Hepatic stellate cell (primary cell): ENCODE measurements around the gene GRN.
"Not testable (repeated sequence)": the region's sequence is repeated elsewhere in the genome, so short reads cannot be mapped to it uniquely, and the experiment has no call there.

ENCODE experiments used
- DNase-seq: peaks from one replicate; pipeline ENCODE4 v3.0.0; 2011; ENCODE audit warnings: low spot score

The GRN gene

DNA sequence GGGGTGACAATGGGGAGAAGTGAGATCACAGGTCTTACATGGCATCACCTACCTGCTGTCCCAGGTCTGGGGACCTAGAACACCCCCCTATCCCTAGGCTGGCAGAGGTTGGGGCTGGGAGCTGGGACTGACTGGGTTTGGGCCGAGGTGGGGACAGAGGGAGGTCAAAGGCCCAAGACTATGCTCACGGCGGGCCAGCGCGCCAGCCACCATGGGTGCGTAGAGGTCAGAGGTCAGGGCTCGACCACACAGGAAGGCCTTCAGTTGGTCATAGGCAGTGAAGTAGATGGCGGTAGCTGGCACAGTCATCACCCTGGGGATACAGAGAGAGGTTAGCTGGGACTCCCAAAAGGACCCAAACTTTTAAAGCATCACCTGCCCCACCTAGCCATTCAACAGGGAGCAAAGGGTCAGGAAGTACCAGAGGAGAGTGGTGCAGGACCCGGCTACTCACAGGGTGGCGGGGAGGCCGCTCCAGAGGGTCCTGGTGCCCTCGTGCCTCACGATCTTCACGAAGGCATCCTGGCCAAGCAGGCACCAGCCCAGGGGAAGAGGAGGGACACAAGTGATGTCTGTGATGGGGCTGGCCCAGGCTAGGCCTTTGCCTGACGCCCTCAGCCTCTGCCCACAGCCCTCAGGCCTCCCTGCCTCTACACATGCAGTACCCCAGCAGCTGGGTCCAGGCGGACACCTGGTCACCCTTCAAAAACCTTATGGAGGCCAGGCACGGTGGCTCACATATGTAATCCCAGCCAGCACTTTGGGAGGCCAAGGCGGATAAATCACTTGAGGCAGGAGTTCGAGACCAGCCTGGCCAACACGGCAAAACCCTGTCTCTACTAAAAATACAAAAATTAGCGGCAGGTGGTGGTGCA, 23.6 kb upstream of the GRN start:
- DNase-seq = no peak

- no peak for DNase-seq
Measured at GRCh38 chr17:44322236-44322895, 22.7 kb upstream of the GRN start.

GRCh38 chr17:44323359-44324091, 21.6 kb upstream of the GRN start:
- DNase-seq = no peak

DNA sequence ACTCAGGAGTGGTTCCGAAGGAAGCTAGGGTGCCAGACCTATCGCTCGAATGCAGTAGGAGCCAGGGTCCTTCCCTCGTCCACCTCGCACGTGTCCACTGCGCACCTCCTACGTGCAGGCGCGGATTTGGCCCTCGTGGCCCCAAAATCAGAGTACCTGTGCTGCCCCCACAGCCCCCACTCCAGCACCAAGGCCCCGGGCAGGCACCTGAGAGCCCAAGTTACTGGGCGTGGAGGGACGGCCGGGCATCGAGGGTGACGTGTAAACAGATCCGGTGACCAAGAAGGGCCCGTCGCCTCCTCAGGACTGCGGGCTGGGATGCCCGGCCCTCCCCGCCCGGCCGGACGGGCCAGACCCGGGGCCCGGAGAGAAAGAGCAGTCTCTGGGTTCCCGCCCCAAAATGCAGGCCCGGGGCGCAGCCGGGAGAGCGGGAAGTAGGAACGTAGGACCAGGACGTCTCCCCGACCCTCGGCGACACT, 21.0 kb upstream of the GRN start:
- DNase-seq = no peak

- peak; percentile 92 for DNase-seq
Measured at GRCh38 chr17:44324571-44325275, 20.4 kb upstream of the GRN start, which contains the start of gene SLC25A39. Gene SLC25A39, minus strand, starts transcription at chr17:44324823. Its CDS starts 1,261 bp downstream, at chr17:44323562.

GRCh38 chr17:44326861-44327444, 18.1 kb upstream of the GRN start:
- peak; percentile 97 for DNase-seq

DNA sequence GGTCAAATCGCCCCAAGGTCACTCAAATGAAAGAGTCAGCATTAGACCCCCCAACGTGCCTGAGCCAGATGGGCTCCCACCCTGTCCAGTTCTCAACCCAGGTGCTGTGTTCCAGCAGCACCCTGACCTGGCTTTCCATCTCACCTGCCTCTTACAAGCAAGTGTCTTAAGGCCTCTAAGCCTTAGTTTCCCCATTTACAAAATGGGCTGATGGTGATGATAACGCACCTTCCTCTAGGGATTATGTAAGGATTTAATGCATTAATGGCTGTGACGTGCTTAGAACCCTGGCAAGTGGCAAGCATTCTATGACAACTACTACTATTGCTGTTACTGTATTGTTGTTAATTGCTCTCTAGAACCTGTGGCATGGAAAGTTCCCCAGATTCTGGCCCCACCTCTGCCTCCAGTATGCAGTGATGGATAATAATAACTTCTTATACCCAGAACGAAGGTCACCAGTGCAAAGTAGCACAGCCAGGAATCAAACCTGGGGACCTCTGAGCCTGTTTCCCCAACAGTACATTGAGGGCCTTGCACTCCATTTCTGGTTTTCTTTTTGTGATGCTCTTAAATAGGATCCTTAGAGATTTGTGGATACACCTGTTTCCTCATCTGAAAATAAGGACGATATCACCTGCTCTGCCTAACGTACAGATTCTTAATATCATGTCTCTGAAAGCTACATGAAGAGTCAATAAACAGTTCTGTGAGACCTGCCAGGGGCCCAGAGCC, 17.2 kb upstream of the GRN start:
- DNase-seq = no peak

- not testable (repeated sequence) for DNase-seq
Measured at GRCh38 chr17:44329516-44329915, 15.6 kb upstream of the GRN start.

- DNase-seq = not testable (repeated sequence)
Measured at GRCh38 chr17:44330263-44330662, 14.8 kb upstream of the GRN start.

- peak; percentile 67 for DNase-seq
Measured at GRCh38 chr17:44331249-44331760, 13.8 kb upstream of the GRN start.

- no peak for DNase-seq
Measured at GRCh38 chr17:44333371-44333770, 11.7 kb upstream of the GRN start.

DNA sequence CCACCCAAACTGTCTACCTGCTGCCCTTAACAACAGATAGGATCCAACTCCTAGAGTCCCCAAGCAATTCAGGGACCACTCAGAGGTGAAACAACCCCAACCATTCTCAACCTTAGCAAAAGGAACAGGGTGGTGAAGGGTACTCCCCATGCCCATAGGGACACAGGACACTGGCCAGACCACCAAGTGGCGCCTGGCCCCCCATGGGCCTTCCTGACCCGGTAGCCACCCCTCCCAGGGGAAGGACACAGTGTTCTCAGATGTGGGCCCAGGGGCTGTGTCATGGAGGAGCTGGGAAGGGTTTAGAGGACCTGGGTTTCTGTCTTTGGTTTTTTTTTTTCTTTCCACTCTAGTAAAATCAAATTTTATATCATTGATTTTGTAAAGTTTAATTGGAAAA, 10.8 kb upstream of the GRN start:
- no peak for DNase-seq

DNA sequence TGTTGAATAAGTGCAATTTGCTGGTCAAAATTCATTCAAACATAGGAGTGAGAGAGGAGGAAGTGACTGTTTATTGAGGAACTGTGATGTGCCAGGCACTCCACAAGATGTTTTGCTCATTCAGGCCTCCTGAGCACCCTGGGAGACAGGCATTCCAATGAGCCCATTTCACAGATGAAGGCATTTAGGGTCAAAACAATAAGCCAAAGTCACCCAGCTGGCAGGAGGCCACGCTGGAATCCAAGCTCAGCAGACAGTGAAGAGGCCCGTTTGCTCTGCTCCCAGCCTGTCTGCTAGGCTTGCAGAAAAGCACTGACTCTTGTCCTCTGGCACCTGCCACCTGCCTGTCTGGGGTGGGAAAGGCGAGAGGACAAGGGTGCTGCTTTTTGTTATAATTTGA, 10.4 kb upstream of the GRN start:
- DNase-seq = no peak

GRCh38 chr17:44335564-44335963, 9.5 kb upstream of the GRN start:
- DNase-seq = no peak

DNA sequence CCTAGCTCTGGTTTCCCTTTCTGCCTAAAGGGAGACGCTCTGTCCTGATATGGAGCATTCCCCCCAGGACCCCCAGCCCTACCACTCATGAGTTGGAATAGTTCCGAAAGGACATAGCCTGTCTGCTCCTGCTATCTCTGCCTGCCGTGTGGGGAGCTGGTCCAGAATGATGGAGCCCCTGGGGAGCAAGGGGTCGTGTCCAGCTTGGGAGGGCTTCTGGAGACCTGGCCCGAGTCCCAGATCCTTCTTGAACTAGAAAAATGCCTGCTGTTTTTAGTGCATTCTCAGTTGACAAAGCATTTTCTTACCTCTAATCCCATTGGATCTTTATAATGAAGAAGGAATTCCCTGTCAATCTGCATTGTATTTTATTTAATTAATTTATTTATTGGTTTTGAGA, 9.1 kb upstream of the GRN start:
- no peak for DNase-seq

DNA sequence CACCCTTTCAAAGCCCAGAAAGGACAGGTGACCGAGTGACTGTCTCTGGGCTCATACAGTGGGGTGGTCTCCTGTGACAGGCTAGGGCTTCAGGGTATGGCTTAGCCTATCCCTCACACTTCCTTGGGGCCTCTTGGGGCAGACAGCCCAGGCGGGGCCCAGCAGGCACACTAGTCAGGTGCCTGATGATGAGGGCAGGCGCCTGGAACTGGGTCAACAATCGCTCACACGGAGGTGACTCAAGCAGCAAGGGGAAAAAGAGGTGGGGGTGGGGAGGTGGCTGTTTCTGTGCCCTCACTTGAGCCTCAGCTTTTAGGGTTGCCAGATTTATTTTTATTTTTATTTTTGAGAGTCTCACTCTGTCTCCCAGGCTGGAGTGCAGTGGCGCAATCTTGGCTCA, 6.4 kb upstream of the GRN start:
- no peak for DNase-seq

GRCh38 chr17:44340553-44340952, 4.5 kb upstream of the GRN start:
- not testable (repeated sequence) for DNase-seq

DNA sequence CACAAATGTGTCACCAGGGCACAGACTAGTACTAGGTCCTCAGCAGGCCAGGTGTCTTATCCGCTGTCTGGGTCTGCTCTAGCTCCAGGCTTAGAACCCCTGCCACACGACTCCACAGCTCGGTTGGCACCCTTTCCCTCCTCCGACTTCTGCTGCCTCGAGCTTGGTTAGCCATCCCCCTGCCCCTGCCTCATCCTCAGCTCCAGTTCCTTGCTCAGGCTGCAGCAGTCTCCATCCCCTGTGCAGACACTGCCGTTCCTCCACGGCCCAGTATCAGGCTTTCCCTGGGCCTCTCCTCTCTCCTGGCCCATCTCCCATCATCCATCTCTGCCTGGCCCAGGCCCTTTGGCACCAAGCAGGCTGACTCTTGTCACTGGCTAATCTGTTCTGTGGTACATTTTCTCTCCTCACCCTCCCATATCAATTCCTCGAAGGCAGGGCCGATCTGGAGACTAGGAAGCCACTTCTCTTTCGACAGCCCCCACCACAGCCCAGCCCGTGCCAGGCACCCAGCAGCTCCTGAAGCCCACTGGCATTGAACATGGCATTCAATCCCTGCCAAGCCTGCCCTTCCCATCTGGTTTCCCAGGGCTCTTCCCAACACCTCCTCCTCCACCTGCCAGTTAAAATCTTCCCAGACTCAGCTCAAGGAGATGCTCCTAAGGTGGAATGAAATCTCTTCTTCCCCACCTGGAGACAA, 1.4 kb upstream of the GRN start:
- DNase-seq = no peak

- peak; percentile 71 for DNase-seq
Measured at GRCh38 chr17:44345454-44346026, 438 bp downstream of the GRN start.
